WTC11 (cell line): ENCODE data around the gene TMEM258. TPM values are rescaled to one million over a fixed set of nuclear protein-coding genes. Genes with fewer than 3 reads are reported as not detected.

ENCODE experiments used
- CREB1 ChIP-seq: sonication (generic); formaldehyde crosslinking; IDR thresholded peaks from 2 replicates; pipeline ENCODE4 v1.8.0; 2023; ENCODE audit warnings: mild to moderate bottlenecking, missing genetic modification reagents
- ETV6 ChIP-seq: sonication (generic); formaldehyde crosslinking; IDR thresholded peaks from 2 replicates; pipeline ENCODE4 v1.8.1; 2022; ENCODE audit warnings: mild to moderate bottlenecking, missing genetic modification reagents
- FOXJ3 ChIP-seq: sonication (generic); formaldehyde crosslinking; IDR thresholded peaks from 2 replicates; pipeline ENCODE4 v1.9.0; 2021; ENCODE audit warnings: missing genetic modification reagents, mild to moderate bottlenecking, borderline replicate concordance
- HMGA2 ChIP-seq: fragments of 250-450 bp; sonication (Bioruptor Pico); IDR thresholded peaks from 2 replicates; pipeline ENCODE4 v1.4.0; 2021; ENCODE audit warnings: mild to moderate bottlenecking, moderate library complexity
- JUN ChIP-seq: sonication (generic); formaldehyde crosslinking; IDR thresholded peaks from 2 replicates; pipeline ENCODE4 v1.8.0; 2023; ENCODE audit warnings: mild to moderate bottlenecking, missing genetic modification reagents
- NFE2L1 ChIP-seq: sonication (generic); formaldehyde crosslinking; IDR thresholded peaks from 2 replicates; pipeline ENCODE4 v1.8.1; 2023; ENCODE audit warnings: missing genetic modification reagents
- NR2C2 ChIP-seq: sonication (generic); formaldehyde crosslinking; IDR thresholded peaks from 2 replicates; pipeline ENCODE4 v1.8.0; 2022; ENCODE audit warnings: mild to moderate bottlenecking, missing genetic modification reagents
- RORB ChIP-seq: fragments of 250-450 bp; sonication (Bioruptor Pico); IDR thresholded peaks from 2 replicates; pipeline ENCODE4 v1.9.0; 2021; ENCODE audit warnings: mild to moderate bottlenecking
- SOX15 ChIP-seq: fragments of 250-450 bp; sonication (Bioruptor Pico); IDR thresholded peaks from 2 replicates; pipeline ENCODE4 v1.9.0; 2021; ENCODE audit warnings: mild to moderate bottlenecking
- TEAD1 ChIP-seq: sonication (generic); formaldehyde crosslinking; IDR thresholded peaks from 2 replicates; pipeline ENCODE4 v1.8.0; 2022; ENCODE audit warnings: mild to moderate bottlenecking, missing genetic modification reagents
- TP53 ChIP-seq: sonication (generic); formaldehyde crosslinking; IDR thresholded peaks from 2 replicates; pipeline ENCODE4 v1.8.1; 2023; ENCODE audit warnings: mild to moderate bottlenecking, missing genetic modification reagents
- total RNA-seq: library from RNA; stranded (reverse); gene quantifications from 3 replicates; pipeline ENCODE4 v1.2.3, GENCODE V29; 2021
- TF ChIP-seq, protein P1 (sequence below): sonication (generic); formaldehyde crosslinking; IDR thresholded peaks from 2 replicates; pipeline ENCODE4 v1.8.0; 2022; ENCODE audit warnings: missing genetic modification reagents
- TF ChIP-seq, protein P2 (sequence below): sonication (generic); formaldehyde crosslinking; IDR thresholded peaks from 2 replicates; pipeline ENCODE4 v1.8.1; 2022; ENCODE audit warnings: mild to moderate bottlenecking, missing genetic modification reagents, moderate library complexity, borderline replicate concordance
- TF ChIP-seq, protein P3 (sequence below): sonication (generic); formaldehyde crosslinking; IDR thresholded peaks from 2 replicates; pipeline ENCODE4 v1.8.0; 2022; ENCODE audit warnings: mild to moderate bottlenecking, missing genetic modification reagents
- TF ChIP-seq, protein P4 (sequence below): sonication (generic); formaldehyde crosslinking; IDR thresholded peaks from 2 replicates; pipeline ENCODE4 v1.8.0; 2022; ENCODE audit warnings: mild to moderate bottlenecking, missing genetic modification reagents
- TF ChIP-seq, protein P5 (sequence below): fragments of 250-450 bp; sonication (Bioruptor Pico); IDR thresholded peaks from 2 replicates; pipeline ENCODE4 v1.9.0; 2021; ENCODE audit warnings: mild to moderate bottlenecking
- TF ChIP-seq, protein P6 (sequence below): fragments of 200-600 bp; IDR thresholded peaks from 2 replicates; pipeline ENCODE4 v1.8.0; 2022; ENCODE audit warnings: antibody characterized with exemption
- TF ChIP-seq, protein P7 (sequence below): sonication (generic); formaldehyde crosslinking; IDR thresholded peaks from 2 replicates; pipeline ENCODE4 v1.8.1; 2022; ENCODE audit warnings: missing genetic modification reagents, borderline replicate concordance
- TF ChIP-seq, protein P8 (sequence below): sonication (generic); formaldehyde crosslinking; conservative IDR thresholded peaks from 2 replicates; pipeline ENCODE4 v1.8.1; 2023; ENCODE audit warnings: mild to moderate bottlenecking, low read depth, missing genetic modification reagents, moderate library complexity

Gene TMEM258
- total RNA-seq, 1 experiment from 2014 or later, result 175 TPM

DNA sequence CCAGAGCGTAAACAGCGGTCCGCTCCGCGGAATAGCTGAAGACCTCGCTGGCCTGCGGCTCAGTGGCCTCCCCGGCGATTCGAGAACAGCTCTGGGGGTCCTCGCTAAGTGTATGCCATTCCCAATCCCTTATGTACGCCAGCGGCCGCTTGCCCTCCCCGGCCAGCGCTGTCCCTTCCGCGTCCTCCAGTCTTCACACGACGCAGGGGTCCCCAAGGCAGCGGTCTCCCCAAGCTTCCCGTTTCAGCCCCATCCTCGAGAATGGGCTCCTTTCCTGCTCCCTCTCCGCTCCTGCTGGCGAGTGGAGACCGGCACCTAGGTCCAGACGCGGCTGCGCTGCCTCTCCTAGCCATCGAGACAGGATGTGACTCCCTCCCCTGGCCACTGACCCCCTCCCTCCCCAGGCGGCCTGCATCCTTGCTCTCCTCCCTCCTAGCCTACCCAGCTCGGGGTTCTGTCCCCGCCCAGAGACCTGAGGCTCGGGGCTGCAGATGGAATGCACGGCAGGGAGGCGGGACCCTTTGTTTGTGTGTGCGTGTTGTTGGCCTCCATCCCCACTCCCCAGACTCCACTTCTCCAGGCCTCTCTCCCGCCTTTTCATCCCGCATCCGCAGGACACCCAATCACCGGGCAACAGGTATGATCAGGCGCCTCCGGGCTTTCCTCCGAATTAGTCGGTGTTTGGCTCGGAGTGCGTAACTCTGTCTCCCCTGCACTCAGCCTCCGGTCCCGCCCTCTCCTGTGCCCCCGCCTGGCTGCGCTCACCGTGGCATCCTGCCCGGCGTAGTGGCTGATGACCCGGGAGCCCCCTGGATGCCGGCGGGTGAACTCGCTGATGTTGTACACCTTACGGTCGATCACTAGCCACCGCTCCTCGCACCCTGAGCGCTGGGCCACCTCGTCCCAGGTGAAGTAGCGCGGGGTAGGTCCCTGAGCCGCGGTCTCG, 23.7 kb upstream of the TMEM258 start (continued):
- TF ChIP-seq, protein P1, sequence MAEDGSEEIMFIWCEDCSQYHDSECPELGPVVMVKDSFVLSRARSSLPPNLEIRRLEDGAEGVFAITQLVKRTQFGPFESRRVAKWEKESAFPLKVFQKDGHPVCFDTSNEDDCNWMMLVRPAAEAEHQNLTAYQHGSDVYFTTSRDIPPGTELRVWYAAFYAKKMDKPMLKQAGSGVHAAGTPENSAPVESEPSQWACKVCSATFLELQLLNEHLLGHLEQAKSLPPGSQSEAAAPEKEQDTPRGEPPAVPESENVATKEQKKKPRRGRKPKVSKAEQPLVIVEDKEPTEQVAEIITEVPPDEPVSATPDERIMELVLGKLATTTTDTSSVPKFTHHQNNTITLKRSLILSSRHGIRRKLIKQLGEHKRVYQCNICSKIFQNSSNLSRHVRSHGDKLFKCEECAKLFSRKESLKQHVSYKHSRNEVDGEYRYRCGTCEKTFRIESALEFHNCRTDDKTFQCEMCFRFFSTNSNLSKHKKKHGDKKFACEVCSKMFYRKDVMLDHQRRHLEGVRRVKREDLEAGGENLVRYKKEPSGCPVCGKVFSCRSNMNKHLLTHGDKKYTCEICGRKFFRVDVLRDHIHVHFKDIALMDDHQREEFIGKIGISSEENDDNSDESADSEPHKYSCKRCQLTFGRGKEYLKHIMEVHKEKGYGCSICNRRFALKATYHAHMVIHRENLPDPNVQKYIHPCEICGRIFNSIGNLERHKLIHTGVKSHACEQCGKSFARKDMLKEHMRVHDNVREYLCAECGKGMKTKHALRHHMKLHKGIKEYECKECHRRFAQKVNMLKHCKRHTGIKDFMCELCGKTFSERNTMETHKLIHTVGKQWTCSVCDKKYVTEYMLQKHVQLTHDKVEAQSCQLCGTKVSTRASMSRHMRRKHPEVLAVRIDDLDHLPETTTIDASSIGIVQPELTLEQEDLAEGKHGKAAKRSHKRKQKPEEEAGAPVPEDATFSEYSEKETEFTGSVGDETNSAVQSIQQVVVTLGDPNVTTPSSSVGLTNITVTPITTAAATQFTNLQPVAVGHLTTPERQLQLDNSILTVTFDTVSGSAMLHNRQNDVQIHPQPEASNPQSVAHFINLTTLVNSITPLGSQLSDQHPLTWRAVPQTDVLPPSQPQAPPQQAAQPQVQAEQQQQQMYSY (CRISPR knock-in tag), result no peak
- no peak for TF ChIP-seq TP53 (CRISPR knock-in tag)
- TF ChIP-seq, protein P2, sequence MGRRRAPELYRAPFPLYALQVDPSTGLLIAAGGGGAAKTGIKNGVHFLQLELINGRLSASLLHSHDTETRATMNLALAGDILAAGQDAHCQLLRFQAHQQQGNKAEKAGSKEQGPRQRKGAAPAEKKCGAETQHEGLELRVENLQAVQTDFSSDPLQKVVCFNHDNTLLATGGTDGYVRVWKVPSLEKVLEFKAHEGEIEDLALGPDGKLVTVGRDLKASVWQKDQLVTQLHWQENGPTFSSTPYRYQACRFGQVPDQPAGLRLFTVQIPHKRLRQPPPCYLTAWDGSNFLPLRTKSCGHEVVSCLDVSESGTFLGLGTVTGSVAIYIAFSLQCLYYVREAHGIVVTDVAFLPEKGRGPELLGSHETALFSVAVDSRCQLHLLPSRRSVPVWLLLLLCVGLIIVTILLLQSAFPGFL (CRISPR knock-in tag), result no peak
- TF ChIP-seq, protein P3, sequence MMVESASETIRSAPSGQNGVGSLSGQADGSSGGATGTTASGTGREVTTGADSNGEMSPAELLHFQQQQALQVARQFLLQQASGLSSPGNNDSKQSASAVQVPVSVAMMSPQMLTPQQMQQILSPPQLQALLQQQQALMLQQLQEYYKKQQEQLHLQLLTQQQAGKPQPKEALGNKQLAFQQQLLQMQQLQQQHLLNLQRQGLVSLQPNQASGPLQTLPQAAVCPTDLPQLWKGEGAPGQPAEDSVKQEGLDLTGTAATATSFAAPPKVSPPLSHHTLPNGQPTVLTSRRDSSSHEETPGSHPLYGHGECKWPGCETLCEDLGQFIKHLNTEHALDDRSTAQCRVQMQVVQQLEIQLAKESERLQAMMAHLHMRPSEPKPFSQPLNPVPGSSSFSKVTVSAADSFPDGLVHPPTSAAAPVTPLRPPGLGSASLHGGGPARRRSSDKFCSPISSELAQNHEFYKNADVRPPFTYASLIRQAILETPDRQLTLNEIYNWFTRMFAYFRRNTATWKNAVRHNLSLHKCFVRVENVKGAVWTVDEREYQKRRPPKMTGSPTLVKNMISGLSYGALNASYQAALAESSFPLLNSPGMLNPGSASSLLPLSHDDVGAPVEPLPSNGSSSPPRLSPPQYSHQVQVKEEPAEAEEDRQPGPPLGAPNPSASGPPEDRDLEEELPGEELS, result peak; percentile 64; the same call in 1 of the 2 replicates
- TF ChIP-seq SOX15 (CRISPR knock-in tag), result no peak
- no peak for TF ChIP-seq NR2C2 (CRISPR knock-in tag)
- TF ChIP-seq, protein P4, sequence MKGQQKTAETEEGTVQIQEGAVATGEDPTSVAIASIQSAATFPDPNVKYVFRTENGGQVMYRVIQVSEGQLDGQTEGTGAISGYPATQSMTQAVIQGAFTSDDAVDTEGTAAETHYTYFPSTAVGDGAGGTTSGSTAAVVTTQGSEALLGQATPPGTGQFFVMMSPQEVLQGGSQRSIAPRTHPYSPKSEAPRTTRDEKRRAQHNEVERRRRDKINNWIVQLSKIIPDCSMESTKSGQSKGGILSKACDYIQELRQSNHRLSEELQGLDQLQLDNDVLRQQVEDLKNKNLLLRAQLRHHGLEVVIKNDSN (CRISPR knock-in tag), result peak; percentile 21; the same call in 1 of the 2 replicates
- TF ChIP-seq, protein P5, sequence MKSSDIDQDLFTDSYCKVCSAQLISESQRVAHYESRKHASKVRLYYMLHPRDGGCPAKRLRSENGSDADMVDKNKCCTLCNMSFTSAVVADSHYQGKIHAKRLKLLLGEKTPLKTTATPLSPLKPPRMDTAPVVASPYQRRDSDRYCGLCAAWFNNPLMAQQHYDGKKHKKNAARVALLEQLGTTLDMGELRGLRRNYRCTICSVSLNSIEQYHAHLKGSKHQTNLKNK (CRISPR knock-in tag), result no peak
- TF ChIP-seq RORB (CRISPR knock-in tag), result no peak
- 0 out of 2 replicates have a peak, but pooled peaks have one; percentile 9 for TF ChIP-seq NFE2L1 (CRISPR knock-in tag)
- TF ChIP-seq, protein P6, sequence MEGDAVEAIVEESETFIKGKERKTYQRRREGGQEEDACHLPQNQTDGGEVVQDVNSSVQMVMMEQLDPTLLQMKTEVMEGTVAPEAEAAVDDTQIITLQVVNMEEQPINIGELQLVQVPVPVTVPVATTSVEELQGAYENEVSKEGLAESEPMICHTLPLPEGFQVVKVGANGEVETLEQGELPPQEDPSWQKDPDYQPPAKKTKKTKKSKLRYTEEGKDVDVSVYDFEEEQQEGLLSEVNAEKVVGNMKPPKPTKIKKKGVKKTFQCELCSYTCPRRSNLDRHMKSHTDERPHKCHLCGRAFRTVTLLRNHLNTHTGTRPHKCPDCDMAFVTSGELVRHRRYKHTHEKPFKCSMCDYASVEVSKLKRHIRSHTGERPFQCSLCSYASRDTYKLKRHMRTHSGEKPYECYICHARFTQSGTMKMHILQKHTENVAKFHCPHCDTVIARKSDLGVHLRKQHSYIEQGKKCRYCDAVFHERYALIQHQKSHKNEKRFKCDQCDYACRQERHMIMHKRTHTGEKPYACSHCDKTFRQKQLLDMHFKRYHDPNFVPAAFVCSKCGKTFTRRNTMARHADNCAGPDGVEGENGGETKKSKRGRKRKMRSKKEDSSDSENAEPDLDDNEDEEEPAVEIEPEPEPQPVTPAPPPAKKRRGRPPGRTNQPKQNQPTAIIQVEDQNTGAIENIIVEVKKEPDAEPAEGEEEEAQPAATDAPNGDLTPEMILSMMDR, result peak; percentile 1; the same call in 1 of the 2 replicates
- TF ChIP-seq TEAD1 (CRISPR knock-in tag), result peak; percentile 28
- TF ChIP-seq HMGA2, result no peak
- 0 out of 2 replicates have a peak, but pooled peaks have one; percentile 28 for TF ChIP-seq CREB1 (CRISPR knock-in tag)
- TF ChIP-seq JUN (CRISPR knock-in tag), result peak; percentile 27; the same call in 1 of the 2 replicates
- no peak for TF ChIP-seq FOXJ3 (CRISPR knock-in tag)
- TF ChIP-seq, protein P7, sequence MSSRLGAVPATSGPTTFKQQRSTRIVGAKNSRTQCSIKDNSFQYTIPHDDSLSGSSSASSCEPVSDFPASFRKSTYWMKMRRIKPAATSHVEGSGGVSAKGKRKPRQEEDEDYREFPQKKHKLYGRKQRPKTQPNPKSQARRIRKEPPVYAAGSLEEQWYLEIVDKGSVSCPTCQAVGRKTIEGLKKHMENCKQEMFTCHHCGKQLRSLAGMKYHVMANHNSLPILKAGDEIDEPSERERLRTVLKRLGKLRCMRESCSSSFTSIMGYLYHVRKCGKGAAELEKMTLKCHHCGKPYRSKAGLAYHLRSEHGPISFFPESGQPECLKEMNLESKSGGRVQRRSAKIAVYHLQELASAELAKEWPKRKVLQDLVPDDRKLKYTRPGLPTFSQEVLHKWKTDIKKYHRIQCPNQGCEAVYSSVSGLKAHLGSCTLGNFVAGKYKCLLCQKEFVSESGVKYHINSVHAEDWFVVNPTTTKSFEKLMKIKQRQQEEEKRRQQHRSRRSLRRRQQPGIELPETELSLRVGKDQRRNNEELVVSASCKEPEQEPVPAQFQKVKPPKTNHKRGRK (CRISPR knock-in tag), result no peak
- 0 out of 2 replicates have a peak, but pooled peaks have one; percentile 36 for TF ChIP-seq ETV6
- TF ChIP-seq, protein P8, sequence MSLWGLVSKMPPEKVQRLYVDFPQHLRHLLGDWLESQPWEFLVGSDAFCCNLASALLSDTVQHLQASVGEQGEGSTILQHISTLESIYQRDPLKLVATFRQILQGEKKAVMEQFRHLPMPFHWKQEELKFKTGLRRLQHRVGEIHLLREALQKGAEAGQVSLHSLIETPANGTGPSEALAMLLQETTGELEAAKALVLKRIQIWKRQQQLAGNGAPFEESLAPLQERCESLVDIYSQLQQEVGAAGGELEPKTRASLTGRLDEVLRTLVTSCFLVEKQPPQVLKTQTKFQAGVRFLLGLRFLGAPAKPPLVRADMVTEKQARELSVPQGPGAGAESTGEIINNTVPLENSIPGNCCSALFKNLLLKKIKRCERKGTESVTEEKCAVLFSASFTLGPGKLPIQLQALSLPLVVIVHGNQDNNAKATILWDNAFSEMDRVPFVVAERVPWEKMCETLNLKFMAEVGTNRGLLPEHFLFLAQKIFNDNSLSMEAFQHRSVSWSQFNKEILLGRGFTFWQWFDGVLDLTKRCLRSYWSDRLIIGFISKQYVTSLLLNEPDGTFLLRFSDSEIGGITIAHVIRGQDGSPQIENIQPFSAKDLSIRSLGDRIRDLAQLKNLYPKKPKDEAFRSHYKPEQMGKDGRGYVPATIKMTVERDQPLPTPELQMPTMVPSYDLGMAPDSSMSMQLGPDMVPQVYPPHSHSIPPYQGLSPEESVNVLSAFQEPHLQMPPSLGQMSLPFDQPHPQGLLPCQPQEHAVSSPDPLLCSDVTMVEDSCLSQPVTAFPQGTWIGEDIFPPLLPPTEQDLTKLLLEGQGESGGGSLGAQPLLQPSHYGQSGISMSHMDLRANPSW (CRISPR knock-in tag), result no peak
